GM18508 (cell line): Measurements from ENCODE around the gene SUFU.
"Not testable (repeated sequence)": the region's sequence is repeated elsewhere in the genome, so short reads cannot be mapped to it uniquely, and the experiment has no call there.

Experiments used
- ATAC-seq: cut with Tn5 transposase; IDR thresholded peaks from one replicate; pipeline ENCODE4 v1.9.1; 2021; ENCODE audit warnings: moderate number of reproducible peaks; ENCODE audit not compliant: insufficient read depth, unreplicated experiment

The SUFU gene

DNA sequence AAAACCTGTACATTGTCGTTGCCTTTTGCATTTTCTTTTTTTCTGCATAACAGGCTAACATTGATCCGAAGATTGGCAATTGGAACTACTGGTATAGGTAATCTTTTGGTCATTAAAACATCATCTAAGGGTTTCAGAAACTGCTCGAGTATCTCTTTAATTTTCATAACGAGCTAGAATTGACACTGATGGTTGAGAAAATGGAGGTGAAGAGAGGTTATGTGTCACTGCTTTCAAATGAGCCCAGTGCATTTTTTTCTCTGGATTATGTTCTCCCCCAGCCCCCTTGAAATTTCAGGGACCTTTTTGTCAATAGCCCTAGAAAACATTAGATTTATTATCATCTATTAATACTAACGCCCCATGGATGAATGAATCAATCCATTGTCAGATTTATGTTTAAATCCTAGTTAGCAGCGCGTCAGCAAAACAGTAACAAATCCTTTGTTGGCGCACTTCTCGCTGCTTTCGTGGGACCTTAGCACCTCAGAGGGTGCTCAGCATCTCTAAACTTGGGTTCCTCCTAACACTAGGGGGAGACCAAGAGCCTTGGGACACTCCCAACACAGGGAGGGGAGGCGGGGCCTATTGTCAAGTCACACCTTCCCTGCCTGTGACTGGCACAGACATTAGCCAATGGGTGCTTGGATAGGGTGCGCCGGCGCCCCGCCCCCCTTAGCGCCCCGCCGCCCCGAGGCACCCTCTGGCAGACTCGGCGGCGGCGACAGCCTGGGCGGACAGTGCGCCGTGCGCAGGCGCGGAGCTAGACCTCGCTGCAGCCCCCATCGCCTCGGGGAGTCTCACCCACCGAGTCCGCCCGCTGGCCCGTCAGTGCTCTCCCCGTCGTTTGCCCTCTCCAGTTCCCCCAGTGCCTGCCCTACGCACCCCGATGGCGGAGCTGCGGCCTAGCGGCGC is at the start of gene SUFU:
Gene SUFU, plus strand, starts transcription at position 709 of the 915 bp plus-strand sequence. Its CDS starts 181 bp downstream, at position 890.
- peak; percentile 45 for ATAC-seq

DNA sequence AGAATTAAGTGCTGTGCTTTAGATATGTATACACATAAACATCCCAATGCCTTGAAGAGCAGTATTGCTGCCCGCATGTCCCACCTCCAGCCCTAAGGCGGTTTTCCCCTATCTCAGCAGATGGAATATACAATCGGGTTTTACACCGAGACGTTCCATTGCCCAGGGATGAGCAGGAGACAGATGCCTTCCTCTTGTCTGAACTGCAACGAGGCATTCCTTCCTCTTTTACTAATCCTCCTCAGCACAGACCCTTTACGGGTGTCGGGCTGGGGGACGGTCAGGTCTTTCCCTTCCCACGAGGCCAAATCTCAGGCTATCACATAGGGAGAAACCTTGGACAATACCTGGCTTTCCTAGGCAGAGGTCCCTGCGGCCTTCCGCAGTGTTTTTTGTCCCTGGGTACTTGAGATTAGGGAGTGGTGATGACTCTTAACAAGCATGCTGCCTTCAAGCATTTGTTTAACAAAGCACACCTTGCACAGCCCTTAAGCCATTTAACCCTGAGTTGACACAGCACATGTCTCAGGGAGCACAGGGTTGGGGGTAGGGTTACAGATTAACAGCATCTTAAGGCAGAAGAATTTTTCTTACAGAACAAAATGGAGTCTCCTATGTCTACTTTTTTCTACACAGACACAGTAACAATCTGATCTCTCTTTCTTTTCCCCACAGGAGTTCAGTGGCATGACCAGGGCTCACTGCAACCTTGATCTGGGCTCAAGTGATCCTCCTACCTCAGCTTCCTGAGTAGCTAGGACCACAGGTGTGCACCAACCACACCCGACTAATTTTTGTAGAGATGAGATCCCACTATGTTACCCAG is 48.9 kb upstream of the SUFU start:
- not testable (repeated sequence) for ATAC-seq

DNA sequence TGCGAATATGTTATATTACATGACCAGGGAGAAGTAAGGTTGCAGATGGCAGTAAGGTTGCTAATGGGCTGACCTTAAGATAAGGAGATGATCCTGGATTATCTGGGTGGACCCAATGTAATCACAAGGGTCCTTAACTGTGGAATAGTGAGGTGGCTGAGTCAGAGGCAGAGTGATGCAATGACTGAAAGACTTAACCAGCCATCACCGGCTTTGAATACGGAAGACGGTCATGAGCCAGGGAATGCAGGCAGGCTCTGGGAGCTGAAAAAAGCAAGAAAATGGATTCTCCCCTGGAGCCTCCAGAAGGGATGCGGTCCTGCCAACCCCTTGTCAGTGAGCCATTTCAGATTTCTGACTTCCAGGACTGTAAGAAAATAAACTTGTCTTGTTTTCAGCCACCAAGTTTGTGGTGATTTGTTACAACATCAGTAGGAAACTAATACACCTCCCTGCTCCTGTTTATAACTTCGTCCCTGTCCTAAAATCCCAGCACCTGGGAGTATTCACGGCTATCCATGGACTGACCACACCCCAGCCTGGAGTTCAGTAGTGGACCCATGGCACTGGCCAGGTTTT is 47.8 kb upstream of the SUFU start:
- no peak for ATAC-seq

DNA sequence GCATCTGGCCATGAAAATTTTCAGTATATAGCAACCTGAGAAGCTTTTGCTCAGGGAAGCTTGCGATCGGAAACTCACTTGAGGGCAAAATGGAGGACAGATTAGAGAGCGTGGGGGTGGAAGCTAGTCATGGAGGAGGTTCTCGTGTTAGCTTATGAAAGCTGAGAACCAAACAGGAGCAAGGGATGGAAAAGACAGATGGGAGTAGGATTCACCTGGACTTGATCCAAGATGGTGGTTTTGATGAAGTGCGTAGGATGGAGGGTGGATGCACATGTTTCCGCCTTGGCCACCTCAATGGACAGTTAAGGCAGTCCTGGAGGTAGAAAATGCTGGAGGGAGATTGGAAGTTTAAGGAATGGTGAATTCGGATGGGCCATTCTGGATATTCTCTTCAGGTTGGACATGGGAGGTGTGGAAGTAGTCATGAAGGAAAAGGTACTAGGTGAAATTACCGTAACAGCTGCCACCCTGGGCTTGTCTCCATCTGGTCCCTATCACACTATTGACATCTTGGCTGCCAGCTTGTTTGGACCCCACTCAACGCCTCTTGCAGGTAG is 46.1 kb upstream of the SUFU start:
- ATAC-seq, result no peak

DNA sequence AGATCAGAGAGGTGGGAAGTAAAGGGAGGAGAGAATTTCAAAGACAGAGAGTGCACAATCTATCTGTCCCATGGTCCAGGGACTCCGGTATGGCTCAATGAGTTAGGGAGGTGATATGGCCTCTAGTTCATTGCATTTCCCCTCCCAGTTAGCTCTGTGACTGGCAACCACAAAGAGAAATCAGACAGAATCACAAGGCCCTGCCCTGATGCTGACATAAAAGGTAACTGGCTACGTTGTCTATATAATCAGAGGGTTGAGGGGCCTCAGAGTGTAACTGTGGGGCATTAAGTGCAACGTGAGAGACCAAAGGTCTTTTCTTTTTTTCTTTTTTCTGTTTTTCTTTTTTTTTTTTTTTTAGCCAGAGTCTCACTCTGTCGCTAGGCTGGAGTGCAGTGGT is 45.1 kb upstream of the SUFU start:
- no peak for ATAC-seq

DNA sequence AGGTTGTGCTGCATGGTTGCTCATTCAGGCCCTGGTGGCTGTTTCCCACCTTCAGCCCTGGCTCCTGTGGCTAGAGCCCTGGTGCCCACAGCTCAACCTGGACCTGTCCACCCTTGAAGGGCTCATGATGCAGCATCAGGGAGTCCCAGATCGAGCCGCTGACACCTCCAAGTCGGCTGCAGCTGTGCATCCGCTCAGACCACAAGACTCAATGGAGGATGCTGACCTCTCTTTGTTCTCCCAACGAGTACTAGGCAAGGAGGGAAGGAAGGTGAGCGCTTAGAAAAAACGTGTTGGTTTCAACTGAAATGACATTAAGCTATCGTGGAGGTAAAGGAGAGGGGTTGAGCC is 43.0 kb upstream of the SUFU start:
- ATAC-seq, result no peak

DNA sequence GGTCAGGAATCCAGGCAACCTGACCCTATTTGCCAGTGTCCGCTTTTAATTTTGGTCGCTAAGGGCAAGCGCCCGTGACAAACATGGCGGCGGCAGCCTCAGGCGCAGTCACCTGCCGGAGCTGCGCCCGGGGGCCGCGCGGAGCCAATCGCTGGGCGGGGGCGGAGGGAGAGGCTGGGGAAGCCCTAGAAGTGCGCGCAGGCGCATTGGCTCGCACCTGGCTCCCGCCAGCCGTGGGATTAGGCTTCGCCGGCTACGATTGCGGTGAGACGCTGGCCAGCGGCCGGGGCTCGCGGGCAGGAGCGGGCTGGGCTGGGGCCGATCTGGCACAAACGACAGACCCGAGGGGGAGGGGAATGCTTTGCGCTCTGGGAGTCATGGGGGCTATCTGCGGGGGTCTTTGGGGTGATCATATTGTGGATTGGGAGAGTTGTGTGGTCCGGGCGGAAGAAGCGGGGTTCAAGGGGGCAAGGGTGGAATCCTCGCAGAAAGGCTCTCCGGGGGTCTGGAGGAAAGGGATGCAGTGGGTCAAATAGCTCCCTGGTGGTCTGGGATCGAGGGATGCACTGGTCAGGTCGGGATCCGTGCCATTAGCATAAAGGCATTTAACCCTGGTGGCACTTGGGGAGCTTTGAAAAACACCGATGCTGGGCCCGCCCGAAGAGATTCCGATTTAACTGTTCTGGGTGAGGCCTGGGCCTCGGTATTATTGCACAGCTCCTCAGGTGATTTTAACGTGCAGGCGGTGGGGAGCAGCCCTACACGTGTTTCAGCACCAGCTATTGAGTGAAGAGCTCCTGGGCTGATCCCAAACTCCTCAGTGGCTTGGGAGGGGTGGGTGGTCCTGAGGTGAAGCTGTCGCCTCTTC is 42.4 kb upstream of the SUFU start:
- ATAC-seq, result no peak

DNA sequence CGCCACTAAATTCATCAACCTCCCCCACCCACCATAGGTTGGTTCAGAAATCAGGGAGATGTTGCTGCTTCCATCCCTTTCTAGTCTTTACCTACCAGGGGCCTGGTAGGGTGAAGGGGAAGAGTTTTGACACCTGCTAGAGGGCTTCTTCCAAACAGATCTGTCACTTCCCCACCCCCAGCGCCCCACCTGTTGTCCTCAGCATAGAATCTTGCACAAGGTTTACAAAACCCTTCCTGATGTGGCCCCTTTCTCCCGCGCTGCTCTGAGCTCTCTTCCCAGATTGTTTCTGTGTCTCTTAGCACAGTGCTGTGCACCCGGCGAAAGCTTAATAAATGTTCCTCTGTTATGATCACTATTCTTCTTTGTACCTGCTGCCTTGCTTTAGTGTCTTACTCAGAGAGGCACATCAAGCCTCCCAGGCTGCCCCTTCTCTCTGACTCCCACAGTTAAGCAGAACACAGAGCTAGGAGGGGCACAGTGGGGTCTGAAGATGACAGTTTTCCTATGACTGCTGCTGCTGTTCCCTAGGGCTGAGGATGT is 41.2 kb upstream of the SUFU start:
- no peak for ATAC-seq

DNA sequence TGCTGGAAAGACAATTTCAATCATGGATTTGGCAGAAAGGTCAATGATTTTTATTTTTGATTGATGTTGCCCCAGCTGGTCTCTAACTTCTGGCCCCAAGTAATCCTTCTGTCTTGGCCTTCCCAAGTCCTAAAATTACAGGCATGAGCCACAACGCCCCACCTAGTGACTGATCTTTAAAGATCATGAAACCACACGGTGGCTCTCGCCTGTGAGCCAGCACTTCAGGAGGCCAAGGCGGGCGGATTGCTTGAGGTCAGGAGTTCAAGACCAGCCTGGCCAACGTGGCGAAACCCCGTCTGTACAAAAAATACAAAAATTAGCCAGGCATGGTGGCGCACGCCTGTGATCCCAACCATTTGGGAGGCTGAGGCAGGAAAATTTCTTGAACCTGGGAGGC is 39.8 kb upstream of the SUFU start:
- ATAC-seq, result no peak

DNA sequence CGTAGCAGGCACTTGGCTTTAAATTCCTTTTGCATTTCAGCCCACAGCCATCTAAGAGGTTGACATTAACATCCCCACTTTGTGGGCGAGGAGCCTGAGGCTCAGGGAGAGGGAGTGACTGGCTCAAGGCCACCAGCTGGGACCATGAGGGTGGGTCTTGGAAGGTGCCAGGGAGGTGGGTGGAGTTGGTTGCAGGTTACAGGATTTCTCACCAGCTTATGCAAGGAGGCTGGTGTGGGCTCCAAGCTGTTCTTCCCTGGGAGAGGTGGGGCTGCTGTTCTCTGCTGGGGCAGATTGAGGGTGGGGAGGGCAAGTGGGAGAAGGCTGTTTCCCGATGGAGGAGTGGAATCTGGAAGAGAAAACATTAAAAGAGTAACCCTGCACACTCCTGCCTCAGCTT is 38.3 kb upstream of the SUFU start:
- no peak for ATAC-seq

DNA sequence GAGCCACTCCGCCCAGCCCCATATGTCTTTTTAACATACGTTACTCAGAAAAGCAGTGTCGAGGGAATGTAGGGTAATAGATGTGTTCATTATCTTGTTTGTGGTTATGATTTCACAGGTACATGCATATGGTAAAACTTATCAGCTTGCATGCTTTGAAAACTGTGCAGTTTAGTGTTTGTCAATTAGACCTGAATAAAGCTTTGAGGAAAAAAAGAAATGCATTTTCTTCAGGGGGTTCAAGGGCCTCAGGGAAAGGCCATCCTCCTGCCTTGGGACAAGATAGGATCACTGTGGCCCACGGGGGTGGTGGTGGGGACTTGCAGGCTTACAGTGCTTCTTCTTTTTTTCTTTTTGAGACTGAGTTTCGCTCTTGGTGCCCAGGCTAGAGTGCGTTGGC is 36.5 kb upstream of the SUFU start:
- no peak for ATAC-seq

DNA sequence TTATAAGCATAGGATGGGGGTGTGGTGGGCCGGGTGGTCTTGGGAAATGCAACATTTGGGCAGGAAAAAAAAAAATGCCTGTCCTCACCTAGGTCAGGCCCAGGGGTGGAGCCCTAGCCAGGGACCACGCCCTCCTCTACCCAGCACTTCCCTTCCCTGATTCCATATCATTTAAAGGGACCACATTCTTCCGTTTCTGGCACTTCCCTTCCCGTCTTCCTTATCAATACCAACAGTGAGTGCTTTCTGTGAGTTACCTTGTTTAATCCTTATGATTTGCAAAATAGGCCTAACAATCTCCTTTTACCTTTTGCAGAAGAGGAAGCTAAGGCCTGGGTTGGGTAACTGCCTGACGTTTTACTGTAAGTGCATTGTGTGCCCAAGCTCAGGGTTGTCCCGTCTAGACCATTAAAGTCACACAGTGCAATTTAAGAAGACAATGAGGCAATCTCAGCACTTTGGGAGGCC is 35.8 kb upstream of the SUFU start:
- no peak for ATAC-seq

DNA sequence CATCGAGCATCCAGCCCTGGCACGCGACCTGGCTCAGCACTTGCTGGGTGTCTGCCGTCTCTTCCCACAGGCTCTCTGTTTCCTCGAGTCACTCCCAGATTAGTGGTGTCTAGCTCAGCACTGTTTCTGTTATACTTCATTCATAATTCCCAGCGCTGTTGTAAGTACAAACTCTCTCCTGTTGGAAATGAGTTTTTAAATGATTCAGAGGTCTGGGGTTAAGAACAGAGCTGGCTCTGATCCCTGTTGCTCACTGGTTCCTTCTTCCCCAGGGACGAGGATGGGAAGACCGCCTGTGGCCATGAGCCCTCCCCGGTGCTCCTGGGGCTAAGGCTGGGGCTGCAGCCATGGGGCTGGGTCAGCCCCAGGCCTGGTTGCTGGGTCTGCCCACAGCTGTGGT is 35.1 kb upstream of the SUFU start:
- ATAC-seq, result no peak

DNA sequence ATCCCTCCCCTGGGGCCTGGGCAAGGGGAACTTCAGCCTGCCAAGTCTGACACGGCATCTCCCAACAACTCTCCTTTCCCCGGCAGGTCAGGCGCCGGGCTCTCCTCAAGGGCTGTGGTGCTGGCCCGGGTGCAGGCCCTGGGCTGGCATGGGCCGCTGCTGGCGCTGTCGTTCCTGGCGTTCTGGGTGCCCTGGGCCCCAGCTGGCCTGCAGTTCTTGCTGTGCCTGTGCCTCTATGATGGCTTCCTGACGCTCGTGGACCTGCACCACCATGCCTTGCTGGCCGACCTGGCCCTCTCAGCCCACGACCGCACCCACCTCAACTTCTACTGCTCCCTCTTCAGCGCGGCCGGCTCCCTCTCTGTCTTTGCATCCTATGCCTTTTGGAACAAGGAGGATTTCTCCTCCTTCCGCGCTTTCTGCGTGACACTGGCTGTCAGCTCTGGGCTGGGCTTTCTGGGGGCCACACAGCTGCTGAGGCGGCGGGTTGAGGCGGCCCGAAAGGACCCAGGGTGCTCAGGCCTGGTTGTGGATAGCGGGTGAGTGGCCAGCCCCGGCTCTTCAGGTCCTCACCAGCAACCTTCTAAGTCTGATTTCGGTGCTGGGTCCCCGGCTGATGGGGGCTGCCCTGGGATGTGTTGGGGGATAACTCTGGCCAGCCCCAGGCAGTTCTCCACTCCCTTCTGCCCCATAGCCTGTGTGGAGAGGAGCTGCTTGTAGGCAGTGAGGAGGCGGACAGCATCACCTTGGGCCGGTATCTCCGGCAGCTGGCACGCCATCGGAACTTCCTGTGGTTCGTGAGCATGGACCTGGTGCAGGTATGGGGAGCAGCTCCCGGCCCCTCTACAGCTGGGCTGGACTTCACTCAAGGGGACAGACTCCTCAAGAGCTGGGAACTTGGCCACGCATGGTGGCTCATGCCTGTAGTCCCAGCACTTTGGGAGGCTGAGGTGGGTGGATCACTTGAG is 32.9 kb upstream of the SUFU start:
- no peak for ATAC-seq

DNA sequence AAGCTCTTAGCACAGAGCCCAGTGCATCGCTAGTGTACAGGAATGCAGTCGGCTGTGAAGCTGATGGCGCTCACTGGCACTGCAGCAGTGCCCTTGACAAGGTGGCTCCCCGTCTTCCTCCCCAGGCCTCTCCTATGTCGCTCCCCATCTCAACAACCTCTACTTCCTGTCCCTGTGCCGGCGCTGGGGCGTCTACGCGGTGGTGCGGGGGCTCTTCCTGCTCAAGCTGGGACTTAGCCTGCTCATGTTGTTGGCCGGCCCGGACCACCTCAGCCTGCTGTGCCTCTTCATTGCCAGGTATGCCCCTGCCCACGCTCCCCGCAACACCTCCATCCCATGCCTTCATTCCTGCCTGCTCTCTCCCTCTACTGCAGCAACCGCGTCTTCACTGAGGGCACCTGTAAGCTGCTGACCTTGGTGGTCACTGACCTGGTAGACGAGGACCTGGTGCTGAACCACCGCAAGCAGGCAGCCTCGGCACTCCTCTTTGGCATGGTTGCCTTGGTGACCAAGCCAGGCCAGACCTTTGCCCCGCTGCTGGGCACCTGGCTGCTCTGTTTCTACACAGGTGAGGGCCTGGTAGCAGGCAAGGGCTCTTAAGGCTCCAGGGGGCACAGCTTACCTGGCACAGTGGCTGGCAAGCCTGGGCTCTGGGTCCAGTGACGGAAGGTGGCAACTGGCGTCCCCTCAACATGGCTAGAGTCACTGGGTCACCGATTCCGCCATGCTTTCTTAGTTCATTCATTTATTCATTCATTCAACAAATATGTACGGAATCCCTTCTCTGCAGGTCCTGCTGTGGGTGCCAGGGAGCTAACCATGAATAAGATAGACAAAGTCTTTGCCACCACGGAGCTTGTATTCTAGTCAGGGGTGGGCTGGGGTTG is 30.1 kb upstream of the SUFU start:
- no peak for ATAC-seq

DNA sequence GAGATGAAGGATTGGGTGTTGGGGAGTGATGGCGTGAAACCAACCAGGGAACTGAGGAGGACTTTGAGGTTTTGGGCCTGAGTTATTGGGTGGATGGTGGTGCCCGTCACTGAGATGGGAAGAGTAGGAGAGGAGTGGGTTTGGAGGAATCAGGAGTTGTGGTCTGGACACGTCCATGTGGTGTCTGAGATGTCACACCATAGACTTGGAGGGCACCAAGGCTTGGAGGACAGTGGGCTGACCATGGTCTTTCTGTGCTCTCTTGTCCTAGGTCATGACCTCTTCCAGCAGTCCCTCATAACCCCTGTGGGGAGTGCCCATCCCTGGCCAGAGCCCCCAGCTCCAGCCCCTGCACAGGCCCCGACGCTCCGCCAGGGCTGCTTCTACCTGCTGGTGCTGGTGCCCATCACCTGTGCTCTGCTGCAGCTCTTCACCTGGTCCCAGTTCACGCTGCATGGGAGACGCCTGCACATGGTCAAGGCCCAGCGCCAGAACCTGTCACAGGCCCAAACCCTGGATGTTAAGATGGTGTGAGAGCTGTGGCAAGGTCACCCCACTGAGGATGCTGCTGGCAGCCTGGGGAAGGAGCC is 28.2 kb upstream of the SUFU start:
- no peak for ATAC-seq
